Cardiac muscle cell (in vitro differentiated cells and primary cell): ENCODE data around the gene TSHZ3. TPM values are rescaled to one million over a fixed set of nuclear protein-coding genes. Genes with fewer than 3 reads are reported as not detected.

Experiments used
- DNase-seq, 2 donors: peaks; one replicate each; pipeline versions ENCODE4 v3.0.0 to v3.0.0-alpha.2; 2010 to 2017; ENCODE audit warnings: low read depth in 1 of 2, low spot score in 1 of 2
- H3K27ac ChIP-seq: fragments of 200-600 bp; sonication (generic); 2 replicates; pipeline ENCODE4 v1.5.1; 2016
- H3K27me3 ChIP-seq: fragments of 200-600 bp; sonication (generic); 2 replicates; pipeline ENCODE4 v1.6.0; 2016; ENCODE audit warnings: control low read depth
- H3K36me3 ChIP-seq: fragments of 200-600 bp; sonication (generic); 2 replicates; pipeline ENCODE4 v1.5.1; 2016; ENCODE audit warnings: control low read depth
- H3K4me1 ChIP-seq: fragments of 200-600 bp; sonication (generic); 2 replicates; pipeline ENCODE4 v1.8.1; 2017; ENCODE audit warnings: low read depth, mild to moderate bottlenecking, mixed run types
- H3K4me3 ChIP-seq: fragments of 200-600 bp; sonication (generic); 2 replicates; pipeline ENCODE4 v1.5.1; 2016; ENCODE audit warnings: mild to moderate bottlenecking
- H3K9me3 ChIP-seq: fragments of 200-600 bp; sonication (generic); 2 replicates; pipeline ENCODE4 v1.5.1; 2017; ENCODE audit warnings: low read depth, mild to moderate bottlenecking, control low read depth
- polyA plus RNA-seq: library from polyadenylated mRNA; unstranded; fragments of >200 nt; fragmentation: Nextera tagmentation; extraction: Ambion mirVana; gene quantifications from 2 replicates; pipeline ENCODE4 v1.2.1, GENCODE V29; 2016
- total RNA-seq: library from RNA; depleted of rRNA; stranded (reverse); fragments of >200 nt; gene quantifications from 2 replicates; pipeline ENCODE4 v1.2.3, GENCODE V29; 2016
- TF ChIP-seq, protein P1 (sequence below): IDR thresholded peaks from 2 replicates; pipeline ENCODE4 v1.5.1; 2012; ENCODE audit warnings: low read depth, mild to moderate bottlenecking, low read length

The TSHZ3 gene
- total and polyA plus RNA-seq, 2 experiments from 2014 or later = 0.57 to 1.7 TPM

DNA sequence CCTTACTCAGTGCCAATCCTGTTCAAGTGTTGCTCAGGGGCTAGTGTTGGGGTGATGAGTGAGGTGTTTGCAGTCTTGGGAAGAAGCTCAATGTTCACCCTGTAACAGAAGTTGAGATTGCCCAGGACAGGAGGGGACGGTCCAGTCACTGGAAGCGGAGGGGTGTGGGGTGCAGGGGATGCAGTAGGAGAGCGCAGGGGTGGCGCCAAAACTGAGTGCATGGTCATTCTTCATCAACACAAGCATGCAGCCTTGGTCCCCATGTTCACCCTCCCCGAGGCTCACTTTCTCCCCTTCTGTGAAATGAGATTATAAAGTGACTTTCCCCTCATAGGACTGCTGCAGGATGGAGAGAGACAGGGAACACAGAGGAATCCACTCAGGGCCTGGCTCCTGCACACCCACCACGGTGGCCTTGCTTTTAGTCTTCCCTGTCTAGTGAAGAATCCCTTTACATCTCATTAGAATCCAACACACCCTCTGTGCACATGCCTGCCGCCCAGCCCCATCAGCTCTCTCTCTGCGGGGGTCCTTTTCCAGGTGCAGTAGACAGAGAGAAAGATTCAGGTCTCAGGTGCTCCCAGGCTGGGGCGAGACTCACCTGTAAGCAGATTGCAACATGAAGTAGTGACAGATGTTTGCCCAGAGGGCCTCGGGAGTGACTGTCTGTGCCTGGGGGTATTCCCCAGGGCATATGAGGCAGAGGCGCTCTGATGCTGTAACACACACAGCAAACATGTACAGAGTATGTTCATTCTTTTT is 93.2 kb downstream of the TSHZ3 start:
- DNase-seq = no peak
- Histone ChIP-seq H3K36me3 (no peaks in the 10 kb centered on the region), H3K9me3 (no peaks in the 10 kb centered on the region), H3K27me3 (peaks cover 49% of the 10 kb centered on the region), H3K4me3 (no peak overlapping the region), H3K4me1 (no peaks in the 10 kb centered on the region), H3K27ac (no peak overlapping the region)
- TF ChIP-seq, protein P1, sequence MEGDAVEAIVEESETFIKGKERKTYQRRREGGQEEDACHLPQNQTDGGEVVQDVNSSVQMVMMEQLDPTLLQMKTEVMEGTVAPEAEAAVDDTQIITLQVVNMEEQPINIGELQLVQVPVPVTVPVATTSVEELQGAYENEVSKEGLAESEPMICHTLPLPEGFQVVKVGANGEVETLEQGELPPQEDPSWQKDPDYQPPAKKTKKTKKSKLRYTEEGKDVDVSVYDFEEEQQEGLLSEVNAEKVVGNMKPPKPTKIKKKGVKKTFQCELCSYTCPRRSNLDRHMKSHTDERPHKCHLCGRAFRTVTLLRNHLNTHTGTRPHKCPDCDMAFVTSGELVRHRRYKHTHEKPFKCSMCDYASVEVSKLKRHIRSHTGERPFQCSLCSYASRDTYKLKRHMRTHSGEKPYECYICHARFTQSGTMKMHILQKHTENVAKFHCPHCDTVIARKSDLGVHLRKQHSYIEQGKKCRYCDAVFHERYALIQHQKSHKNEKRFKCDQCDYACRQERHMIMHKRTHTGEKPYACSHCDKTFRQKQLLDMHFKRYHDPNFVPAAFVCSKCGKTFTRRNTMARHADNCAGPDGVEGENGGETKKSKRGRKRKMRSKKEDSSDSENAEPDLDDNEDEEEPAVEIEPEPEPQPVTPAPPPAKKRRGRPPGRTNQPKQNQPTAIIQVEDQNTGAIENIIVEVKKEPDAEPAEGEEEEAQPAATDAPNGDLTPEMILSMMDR = no peak

DNA sequence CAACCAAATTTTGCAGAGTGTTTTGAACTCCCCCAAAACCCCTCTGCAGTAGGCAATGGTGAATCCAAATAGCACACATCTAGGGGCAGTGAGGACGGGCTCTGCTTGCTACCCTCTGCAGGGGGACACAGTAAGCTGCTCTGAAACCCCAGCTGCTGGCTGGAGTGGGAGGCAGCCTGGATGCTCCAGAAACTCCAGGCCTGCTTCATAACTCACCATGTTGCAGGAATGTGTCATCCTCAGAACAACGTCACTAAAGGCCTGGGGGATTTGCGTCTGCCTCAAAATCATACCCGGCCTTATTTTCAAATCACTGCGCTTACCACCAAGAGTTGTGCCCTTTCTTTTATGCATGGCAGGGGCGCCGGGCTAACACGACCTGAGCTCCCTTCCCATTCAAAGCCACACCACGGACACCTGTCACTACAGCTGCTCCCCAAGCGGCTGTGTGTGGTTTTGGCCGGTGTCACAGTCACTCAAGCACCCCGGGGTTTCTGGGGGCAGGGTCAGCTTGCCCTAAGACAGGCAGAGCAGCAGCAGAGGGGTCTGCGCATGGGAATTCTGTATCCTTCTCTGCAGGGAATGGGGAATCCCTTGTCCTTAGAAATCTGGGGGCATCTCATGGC is 93.9 kb downstream of the TSHZ3 start:
- Histone ChIP-seq H3K27me3 (peaks cover 55% of the 10 kb centered on the region), H3K4me1 (no peaks in the 10 kb centered on the region), H3K9me3 (no peaks in the 10 kb centered on the region), H3K36me3 (no peaks in the 10 kb centered on the region), H3K27ac (no peak overlapping the region), H3K4me3 (no peak overlapping the region)
- TF ChIP-seq, protein P1 = no peak
- DNase-seq = no peak

DNA sequence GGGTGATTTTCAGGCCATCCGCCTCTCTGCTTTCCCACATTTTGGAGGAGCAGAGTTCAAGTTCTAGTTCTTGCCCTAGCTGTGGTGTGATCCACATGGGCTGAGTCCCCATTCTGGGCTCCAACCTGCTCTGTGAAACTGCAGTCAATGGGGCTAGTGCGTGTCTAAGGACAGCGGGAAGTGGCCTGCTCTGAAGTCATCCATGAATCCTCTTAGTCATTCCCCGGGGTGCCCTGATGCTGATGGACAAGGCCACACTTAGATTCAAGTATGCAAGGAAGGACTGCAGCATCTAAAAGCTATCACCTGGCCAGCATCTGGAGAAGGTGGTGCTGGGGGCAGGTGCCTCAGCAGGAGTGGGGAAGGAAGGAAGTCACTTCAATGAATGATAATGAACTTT is 94.6 kb downstream of the TSHZ3 start:
- no peaks in the 10 kb centered on the region for H3K36me3 ChIP-seq
- TF ChIP-seq, protein P1 = no peak
- no peak for DNase-seq
- no peak overlapping the region for H3K4me3 ChIP-seq
- H3K4me1 ChIP-seq = no peaks in the 10 kb centered on the region
- H3K27me3 ChIP-seq = peaks cover 59% of the 10 kb centered on the region
- no peaks in the 10 kb centered on the region for H3K9me3 ChIP-seq
- H3K27ac ChIP-seq = no peak overlapping the region

DNA sequence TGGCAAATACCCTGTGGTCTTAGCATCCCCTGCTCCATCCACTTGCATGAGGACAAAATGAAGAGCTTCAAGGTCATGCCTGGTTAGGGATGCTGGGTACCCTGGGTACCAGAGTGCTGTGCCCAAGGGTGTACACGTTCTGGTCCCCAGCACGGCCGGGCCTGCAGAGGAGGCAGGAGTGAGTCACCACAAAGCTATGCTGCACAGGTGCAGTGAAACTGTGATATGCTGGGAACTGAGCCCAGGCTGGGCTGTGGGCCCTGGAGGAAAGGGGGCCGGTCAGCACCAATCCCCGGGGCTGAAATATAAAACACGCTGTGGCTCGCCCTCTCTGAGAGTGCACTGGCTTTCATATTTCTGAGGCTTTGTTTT is 95.1 kb downstream of the TSHZ3 start:
- TF ChIP-seq, protein P1 = no peak
- no peaks in the 10 kb centered on the region for H3K4me1 ChIP-seq
- peak in 1 of 2 donors; percentile 52 for DNase-seq
- H3K36me3 ChIP-seq = no peaks in the 10 kb centered on the region
- no peaks in the 10 kb centered on the region for H3K9me3 ChIP-seq
- no peak overlapping the region for H3K27ac ChIP-seq
- H3K27me3 ChIP-seq = peaks cover 64% of the 10 kb centered on the region
- no peak overlapping the region for H3K4me3 ChIP-seq

DNA sequence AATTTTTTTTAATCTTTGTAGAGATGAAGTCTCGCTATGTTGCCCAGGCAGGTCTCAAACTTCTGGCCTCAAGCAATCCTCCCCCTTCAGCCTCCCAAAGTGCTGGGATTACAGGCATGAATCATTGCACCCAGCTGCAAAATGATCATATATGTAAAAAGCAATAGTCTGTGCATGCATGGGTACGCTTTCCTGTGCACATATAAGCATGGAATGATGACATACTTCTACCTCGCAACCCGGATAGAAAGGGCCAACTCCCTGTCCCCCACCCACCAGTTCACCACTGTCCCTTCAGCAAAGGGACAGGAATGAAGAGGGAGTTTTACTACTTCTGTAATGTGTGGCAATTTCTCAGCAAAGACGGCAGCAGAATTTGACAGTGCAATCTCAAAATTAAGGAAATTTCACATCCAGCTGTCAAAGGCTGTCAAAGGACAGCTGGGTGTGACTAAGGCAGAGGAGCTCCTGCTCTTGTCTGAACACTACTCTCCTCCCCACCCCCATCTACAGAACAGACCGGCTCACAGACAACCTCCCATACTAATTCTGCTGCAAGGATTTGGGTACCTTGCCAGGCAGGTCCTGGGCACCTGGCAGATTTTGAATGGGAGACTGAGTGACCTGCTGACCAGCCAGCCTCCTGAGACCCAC is 95.6 kb downstream of the TSHZ3 start:
- TF ChIP-seq, protein P1 = no peak
- Histone ChIP-seq H3K9me3 (no peaks in the 10 kb centered on the region), H3K4me1 (no peaks in the 10 kb centered on the region), H3K36me3 (no peaks in the 10 kb centered on the region), H3K4me3 (no peak overlapping the region), H3K27ac (no peak overlapping the region), H3K27me3 (peaks cover 68% of the 10 kb centered on the region)
- DNase-seq = no peak
